Activated T-cell treated with anti-CD3 and anti-CD28 coated beads, Interleukin-2, amount 50 U/mL, for 24 hours (primary cell): Measurements from ENCODE around the gene TMTC2.

Experiments
- DNase-seq: peaks from one replicate; pipeline ENCODE4 v3.0.0-alpha.2; 2020
- H3K27ac Mint-ChIP-seq: 2 replicates; pipeline ENCODE4 v1.8.0; 2020; ENCODE audit warnings: mild to moderate bottlenecking, mixed read lengths
- H3K27me3 Mint-ChIP-seq: 2 replicates; pipeline ENCODE4 v1.8.0; 2020; ENCODE audit warnings: mixed read lengths
- H3K36me3 Mint-ChIP-seq: 2 replicates; pipeline ENCODE4 v1.8.0; 2020; ENCODE audit warnings: low read depth, mixed read lengths
- H3K4me1 Mint-ChIP-seq: 2 replicates; pipeline ENCODE4 v1.8.0; 2020; ENCODE audit warnings: low read depth, mixed read lengths
- H3K4me3 Mint-ChIP-seq: 2 replicates; pipeline ENCODE4 v1.8.0; 2020; ENCODE audit warnings: mild to moderate bottlenecking, moderate library complexity, mixed read lengths
- H3K9me3 Mint-ChIP-seq: 2 replicates; pipeline ENCODE4 v1.8.0; 2020; ENCODE audit warnings: mixed read lengths

The TMTC2 gene

GRCh38 chr12:83040991-83041390, 354.3 kb downstream of the TMTC2 start:
- no peak overlapping the region for H3K27ac Mint-ChIP-seq
- H3K4me3 Mint-ChIP-seq: no peak overlapping the region
- no peaks in the 10 kb centered on the region for H3K36me3 Mint-ChIP-seq
- no peaks in the 10 kb centered on the region for H3K27me3 Mint-ChIP-seq
- DNase-seq: no peak
- H3K4me1 Mint-ChIP-seq: no peaks in the 10 kb centered on the region
- no peaks in the 10 kb centered on the region for H3K9me3 Mint-ChIP-seq

DNA sequence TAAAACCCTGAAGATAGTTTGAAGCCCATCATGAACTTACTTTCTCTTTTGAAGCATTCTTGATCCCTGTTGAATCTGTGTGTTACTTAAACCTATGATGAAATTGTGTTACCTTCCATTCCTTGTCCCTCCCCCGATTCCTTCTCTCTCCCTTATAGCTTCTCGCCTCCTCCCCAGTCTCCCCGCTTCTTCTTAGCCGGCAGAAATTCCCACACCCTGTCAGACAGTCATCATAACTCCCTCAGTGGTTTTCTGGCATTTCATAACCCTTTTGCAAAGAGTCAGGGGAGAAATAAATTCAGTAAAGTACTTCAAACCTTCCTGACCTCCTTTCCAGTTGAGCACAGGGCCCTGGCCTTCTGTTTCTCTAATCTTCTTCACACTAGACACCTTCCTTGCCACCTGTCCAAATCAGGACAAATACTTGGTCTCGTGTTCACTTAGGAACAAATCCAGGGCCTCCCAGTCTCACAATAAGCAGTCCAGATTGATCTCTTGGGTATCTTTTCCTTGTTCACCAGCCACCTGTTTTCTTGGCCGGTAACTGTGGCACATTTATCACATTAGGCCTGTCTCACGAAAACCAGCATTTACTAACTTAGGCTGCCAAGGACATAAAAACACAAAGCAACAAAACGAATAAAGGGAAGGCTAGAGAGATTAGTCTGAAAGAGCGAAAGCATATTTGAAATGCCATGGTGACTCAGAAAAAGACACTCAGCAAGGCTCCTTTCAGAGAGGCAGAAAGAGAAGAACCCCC, 355.9 kb downstream of the TMTC2 start:
- Mint-ChIP-seq H3K36me3 (no peaks in the 10 kb centered on the region), H3K4me1 (no peaks in the 10 kb centered on the region), H3K9me3 (no peaks in the 10 kb centered on the region), H3K27me3 (no peaks in the 10 kb centered on the region), H3K27ac (no peak overlapping the region), H3K4me3 (no peak overlapping the region)
- no peak for DNase-seq

DNA sequence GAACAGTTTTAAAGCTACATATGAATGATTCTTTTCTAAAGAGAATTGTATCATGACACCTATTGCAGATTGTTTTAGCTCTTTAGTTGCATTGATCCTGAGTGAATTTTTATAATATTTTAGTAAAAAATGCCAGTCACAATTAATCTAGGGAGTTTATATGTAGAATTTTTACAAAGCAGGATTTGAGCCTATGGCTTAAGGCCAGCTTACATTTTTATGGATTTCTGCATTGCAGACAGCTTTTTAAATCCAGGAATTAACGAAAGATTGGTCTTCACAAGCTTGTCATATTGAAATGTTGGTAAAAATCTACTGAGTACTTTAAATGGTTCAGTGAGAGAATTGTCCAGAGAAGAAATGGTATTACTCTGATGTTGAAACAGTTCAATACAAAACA, 358.0 kb downstream of the TMTC2 start:
- H3K4me3 Mint-ChIP-seq: no peak overlapping the region
- H3K9me3 Mint-ChIP-seq: peaks cover 5% of the 10 kb centered on the region
- no peaks in the 10 kb centered on the region for H3K4me1 Mint-ChIP-seq
- H3K27ac Mint-ChIP-seq: no peak overlapping the region
- H3K27me3 Mint-ChIP-seq: no peaks in the 10 kb centered on the region
- DNase-seq: no peak
- H3K36me3 Mint-ChIP-seq: no peaks in the 10 kb centered on the region

DNA sequence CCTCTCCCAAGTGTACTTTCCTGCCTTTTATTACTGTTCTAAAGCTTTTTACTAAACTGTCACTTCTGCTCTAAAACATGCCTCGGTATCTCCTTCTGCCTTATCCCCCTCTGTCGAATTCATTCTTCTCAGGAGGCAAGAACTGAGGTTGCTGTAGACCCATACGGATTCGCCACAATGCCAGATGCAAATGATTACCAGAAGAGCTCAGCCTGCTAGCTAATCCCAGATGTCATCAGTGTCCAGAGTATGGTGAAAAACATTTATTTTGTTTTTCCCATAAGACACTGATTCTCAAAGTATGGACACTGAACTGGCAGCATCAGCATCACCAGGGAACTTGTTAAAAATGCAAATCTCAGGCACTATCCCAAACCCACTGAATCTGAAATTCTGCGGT, 359.3 kb downstream of the TMTC2 start:
- Mint-ChIP-seq H3K27ac (no peak overlapping the region), H3K27me3 (no peaks in the 10 kb centered on the region), H3K4me3 (no peak overlapping the region), H3K36me3 (no peaks in the 10 kb centered on the region), H3K9me3 (peaks cover 5% of the 10 kb centered on the region), H3K4me1 (no peaks in the 10 kb centered on the region)
- no peak for DNase-seq

DNA sequence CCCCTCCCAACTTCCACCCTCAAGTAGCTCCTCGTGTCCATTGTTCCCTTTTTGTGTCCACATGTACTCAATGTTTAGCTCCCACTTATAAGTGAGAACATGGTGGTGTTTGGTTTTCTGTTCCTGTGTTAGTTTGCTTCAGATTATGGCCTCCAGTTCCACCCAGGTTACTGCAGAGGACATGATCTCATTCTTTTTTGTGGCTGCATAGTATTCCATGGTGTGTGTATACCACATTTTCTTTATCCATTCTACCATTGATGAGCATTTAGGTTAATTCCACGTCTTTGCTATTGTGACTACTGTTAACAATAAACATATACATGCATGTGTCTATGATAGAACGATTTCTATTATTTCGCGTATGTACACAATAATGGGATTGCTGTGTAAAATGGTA, 362.6 kb downstream of the TMTC2 start:
- H3K36me3 Mint-ChIP-seq: no peaks in the 10 kb centered on the region
- no peaks in the 10 kb centered on the region for H3K4me1 Mint-ChIP-seq
- H3K27ac Mint-ChIP-seq: no peak overlapping the region
- H3K27me3 Mint-ChIP-seq: no peaks in the 10 kb centered on the region
- H3K9me3 Mint-ChIP-seq: peaks cover 5% of the 10 kb centered on the region
- DNase-seq: no peak
- H3K4me3 Mint-ChIP-seq: no peak overlapping the region

DNA sequence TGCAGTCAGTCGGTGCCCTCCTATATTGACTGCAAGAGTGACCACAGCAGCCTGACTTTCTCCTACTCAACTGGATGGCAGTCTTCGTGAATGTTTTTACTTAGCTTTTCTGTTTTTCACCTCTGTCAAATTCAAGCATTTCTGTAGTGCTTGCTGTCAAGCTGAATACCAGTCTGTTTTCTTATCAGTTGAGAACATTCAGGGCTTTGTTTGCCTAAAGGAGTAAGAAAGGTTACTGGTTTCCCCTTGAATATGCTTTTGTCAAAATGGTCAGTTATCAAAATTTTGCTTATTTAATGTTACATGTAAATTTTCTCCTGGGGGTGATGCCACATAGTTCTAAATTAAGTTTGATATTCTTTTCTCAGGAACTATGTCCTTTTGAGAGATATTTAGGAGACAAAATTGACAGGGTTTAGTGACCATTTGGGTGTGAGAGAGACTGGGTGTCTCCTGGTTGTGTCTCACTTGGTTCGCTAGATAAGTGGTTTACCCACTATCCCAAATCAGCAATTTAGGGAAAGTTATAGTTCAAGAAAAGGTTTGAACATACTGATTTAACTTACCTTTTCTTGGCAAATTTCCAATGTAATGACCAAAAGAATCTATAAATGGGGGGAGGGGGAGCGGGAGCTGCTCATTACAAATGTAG, 366.3 kb downstream of the TMTC2 start:
- Mint-ChIP-seq H3K27ac (no peak overlapping the region), H3K9me3 (peaks cover 5% of the 10 kb centered on the region), H3K4me3 (no peak overlapping the region), H3K36me3 (no peaks in the 10 kb centered on the region), H3K4me1 (no peaks in the 10 kb centered on the region), H3K27me3 (no peaks in the 10 kb centered on the region)
- DNase-seq: no peak

GRCh38 chr12:83057436-83057835, 370.7 kb downstream of the TMTC2 start:
- H3K4me1 Mint-ChIP-seq: no peaks in the 10 kb centered on the region
- H3K9me3 Mint-ChIP-seq: no peaks in the 10 kb centered on the region
- H3K4me3 Mint-ChIP-seq: no peak overlapping the region
- no peaks in the 10 kb centered on the region for H3K36me3 Mint-ChIP-seq
- H3K27ac Mint-ChIP-seq: no peak overlapping the region
- DNase-seq: no peak
- no peaks in the 10 kb centered on the region for H3K27me3 Mint-ChIP-seq

- H3K4me1 Mint-ChIP-seq: no peaks in the 10 kb centered on the region
- H3K27ac Mint-ChIP-seq: no peak overlapping the region
- H3K4me3 Mint-ChIP-seq: no peak overlapping the region
- no peaks in the 10 kb centered on the region for H3K27me3 Mint-ChIP-seq
- DNase-seq: no peak
- no peaks in the 10 kb centered on the region for H3K36me3 Mint-ChIP-seq
- H3K9me3 Mint-ChIP-seq: no peaks in the 10 kb centered on the region
Measured at GRCh38 chr12:83059107-83059506, 372.4 kb downstream of the TMTC2 start.

DNA sequence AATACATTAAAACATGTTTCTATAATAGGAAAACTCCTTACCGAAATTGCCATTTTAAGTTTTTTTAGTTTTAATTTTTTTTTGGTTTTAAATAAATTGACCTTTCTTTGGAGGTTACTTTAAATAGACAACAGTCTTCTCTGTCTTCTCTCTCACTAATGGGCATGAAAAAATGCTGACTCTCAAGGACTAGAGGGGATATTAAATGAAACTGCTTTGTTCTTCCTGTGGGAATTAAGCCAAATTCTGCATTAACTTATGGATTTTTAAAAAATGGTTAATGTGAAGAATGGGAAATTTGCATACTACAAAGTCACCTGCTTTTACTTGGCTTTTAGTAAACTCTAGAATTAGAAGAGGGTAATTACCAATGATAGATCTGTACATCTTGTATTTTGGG, 378.9 kb downstream of the TMTC2 start:
- Mint-ChIP-seq H3K36me3 (no peaks in the 10 kb centered on the region), H3K27me3 (no peaks in the 10 kb centered on the region), H3K9me3 (no peaks in the 10 kb centered on the region), H3K27ac (no peak overlapping the region), H3K4me3 (no peak overlapping the region), H3K4me1 (no peaks in the 10 kb centered on the region)
- DNase-seq: no peak

GRCh38 chr12:83067981-83068380, 381.3 kb downstream of the TMTC2 start:
- Mint-ChIP-seq H3K9me3 (peaks cover 9% of the 10 kb centered on the region), H3K27me3 (no peaks in the 10 kb centered on the region), H3K27ac (no peak overlapping the region), H3K4me3 (no peak overlapping the region), H3K36me3 (no peaks in the 10 kb centered on the region), H3K4me1 (no peaks in the 10 kb centered on the region)
- DNase-seq: no peak

- H3K27me3 Mint-ChIP-seq: no peaks in the 10 kb centered on the region
- no peaks in the 10 kb centered on the region for H3K36me3 Mint-ChIP-seq
- no peak overlapping the region for H3K27ac Mint-ChIP-seq
- no peak overlapping the region for H3K4me3 Mint-ChIP-seq
- no peaks in the 10 kb centered on the region for H3K4me1 Mint-ChIP-seq
- H3K9me3 Mint-ChIP-seq: peaks cover 13% of the 10 kb centered on the region
- no peak for DNase-seq
Measured at GRCh38 chr12:83074358-83074894, 387.7 kb downstream of the TMTC2 start.

- DNase-seq: no peak
- Mint-ChIP-seq H3K27me3 (no peaks in the 10 kb centered on the region), H3K4me3 (no peak overlapping the region), H3K4me1 (no peaks in the 10 kb centered on the region), H3K27ac (no peak overlapping the region), H3K36me3 (no peaks in the 10 kb centered on the region), H3K9me3 (peaks cover 13% of the 10 kb centered on the region)
Measured at GRCh38 chr12:83075471-83075870, 388.8 kb downstream of the TMTC2 start.

GRCh38 chr12:83077041-83077440, 390.3 kb downstream of the TMTC2 start:
- Mint-ChIP-seq H3K36me3 (no peaks in the 10 kb centered on the region), H3K9me3 (peaks cover 8% of the 10 kb centered on the region), H3K4me3 (no peak overlapping the region), H3K27ac (no peak overlapping the region), H3K27me3 (no peaks in the 10 kb centered on the region), H3K4me1 (no peaks in the 10 kb centered on the region)
- DNase-seq: no peak

DNA sequence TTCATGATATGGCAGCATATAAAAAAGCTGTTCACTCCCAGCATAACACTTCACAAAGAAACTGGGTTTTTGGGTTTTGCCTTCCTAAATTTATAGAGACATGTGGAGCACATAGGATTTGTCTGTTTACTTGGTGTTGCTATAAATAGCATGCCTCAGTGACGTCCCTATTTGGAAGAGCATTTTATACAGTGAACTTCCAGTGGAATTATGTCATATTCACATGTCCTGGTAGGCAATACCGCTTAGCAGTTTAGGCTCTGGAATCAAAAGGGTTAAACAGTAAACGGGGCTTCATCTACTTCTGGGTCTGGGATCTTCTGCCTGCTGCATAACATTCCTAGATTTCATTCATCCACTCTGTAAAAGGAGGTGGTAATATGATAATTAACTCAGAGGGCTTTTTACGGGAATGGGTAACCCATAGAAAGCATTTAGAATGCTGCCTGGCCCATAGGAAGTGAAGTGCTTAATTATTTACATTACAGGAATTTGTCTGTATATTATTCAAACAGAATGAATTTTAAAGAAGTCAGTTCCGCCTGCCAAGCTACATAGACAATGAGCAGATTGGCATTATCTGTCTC, 396.1 kb downstream of the TMTC2 start:
- DNase-seq: no peak
- Mint-ChIP-seq H3K27ac (no peak overlapping the region), H3K9me3 (no peaks in the 10 kb centered on the region), H3K27me3 (no peaks in the 10 kb centered on the region), H3K4me3 (no peak overlapping the region), H3K36me3 (no peaks in the 10 kb centered on the region), H3K4me1 (no peaks in the 10 kb centered on the region)

GRCh38 chr12:83083616-83084015, 396.9 kb downstream of the TMTC2 start:
- no peaks in the 10 kb centered on the region for H3K9me3 Mint-ChIP-seq

More at GRCh38 chr12:83083616-83084015, 396.9 kb downstream of the TMTC2 start:
- no peak overlapping the region for H3K27ac Mint-ChIP-seq
- no peaks in the 10 kb centered on the region for H3K36me3 Mint-ChIP-seq
- H3K4me1 Mint-ChIP-seq: no peaks in the 10 kb centered on the region
- DNase-seq: no peak
- H3K4me3 Mint-ChIP-seq: no peak overlapping the region
- no peaks in the 10 kb centered on the region for H3K27me3 Mint-ChIP-seq
